SJSA1 (cell line): ENCODE results near the gene RNF126. TPM values are rescaled to one million over a fixed set of nuclear protein-coding genes. Genes with fewer than 3 reads are reported as not detected.
A peak's percentile ranks its signal among the peaks of the same experiment; 100 is the strongest.
"Not testable (repeated sequence)": the region's sequence is repeated elsewhere in the genome, so short reads cannot be mapped to it uniquely, and the experiment has no call there.

ENCODE experiments used
- DNase-seq, 2 experiments: peaks; one replicate each; pipeline ENCODE4 v3.0.0-alpha.2; 2015 to 2020; ENCODE audit warnings: low spot score in 2 of 2, low read depth in 1 of 2
- H3K27ac ChIP-seq: fragments of 250-450 bp; sonication (Bioruptor Pico); 2 replicates; pipeline ENCODE4 v1.5.1; 2020; ENCODE audit warnings: mild to moderate bottlenecking, moderate library complexity
- H3K27me3 ChIP-seq: fragments of 250-450 bp; sonication (Bioruptor Pico); replicated peaks from 2 replicates; pipeline ENCODE4 v1.5.1; 2020; ENCODE audit warnings: mild to moderate bottlenecking, moderate library complexity
- H3K36me3 ChIP-seq: fragments of 250-450 bp; sonication (Bioruptor Pico); 2 replicates; pipeline ENCODE4 v1.5.1; 2020; ENCODE audit warnings: mild to moderate bottlenecking
- H3K4me1 ChIP-seq: fragments of 250-450 bp; sonication (Bioruptor Pico); replicated peaks from 2 replicates; pipeline ENCODE4 v1.6.1; 2021; ENCODE audit warnings: mild to moderate bottlenecking
- H3K4me3 ChIP-seq: fragments of 250-450 bp; sonication (Bioruptor Pico); 2 replicates; pipeline ENCODE4 v1.5.1; 2020; ENCODE audit warnings: mild to moderate bottlenecking
- H3K9me3 ChIP-seq: fragments of 250-450 bp; sonication (Bioruptor Pico); replicated peaks from 2 replicates; pipeline ENCODE4 v1.5.1; 2020; ENCODE audit warnings: mild to moderate bottlenecking
- total RNA-seq: library from RNA; depleted of rRNA; stranded (reverse); fragments of >200 nt; shearing (Covaris generic); gene quantifications from 2 replicates; pipeline ENCODE4 v1.2.3, GENCODE V29; 2014; rRNA removed

The RNF126 gene
- total RNA-seq = 55.9 and 79.3 TPM in 2 replicates

GRCh38 chr19:662962-663681 lies at the start of gene RNF126:
TSS of gene RNF126 (minus strand) at chr19:663214. CDS start at chr19:663121, 93 bp downstream.
- peak within 1 kb of the TSS; percentile 100 for H3K4me3 ChIP-seq
- H3K27me3 ChIP-seq = no peaks in the 10 kb centered on the region
- peak; percentile 83 to 91 for DNase-seq
- H3K36me3 ChIP-seq = peaks cover 44% of the 10 kb centered on the region
- peaks cover 31% of the 10 kb centered on the region for H3K4me1 ChIP-seq
- peak within 1 kb of the TSS; percentile 81 for H3K27ac ChIP-seq
- peaks cover 3% of the 10 kb centered on the region; the same call in 1 of the 2 replicates for H3K9me3 ChIP-seq

GRCh38 chr19:711254-711653 lies 48.2 kb upstream of the RNF126 start:
- no peak overlapping the region for H3K4me3 ChIP-seq
- no peak for DNase-seq
- no peak overlapping the region for H3K27ac ChIP-seq
- H3K36me3 ChIP-seq = no peaks in the 10 kb centered on the region
- no peaks in the 10 kb centered on the region for H3K4me1 ChIP-seq
- H3K9me3 ChIP-seq = 0 out of 2 replicates have a peak, but pooled peaks cover 3% of the 10 kb centered on the region
- H3K27me3 ChIP-seq = peaks cover 36% of the 10 kb centered on the region

GRCh38 chr19:710767-711166 lies 47.8 kb upstream of the RNF126 start:
- H3K27me3 ChIP-seq = peaks cover 36% of the 10 kb centered on the region
- DNase-seq = no peak
- 0 out of 2 replicates have a peak, but pooled peaks cover 1% of the 10 kb centered on the region for H3K9me3 ChIP-seq
- H3K36me3 ChIP-seq = no peaks in the 10 kb centered on the region
- no peaks in the 10 kb centered on the region for H3K4me1 ChIP-seq
- no peak overlapping the region for H3K4me3 ChIP-seq
- no peak overlapping the region for H3K27ac ChIP-seq

GRCh38 chr19:709965-710571 lies 47.1 kb upstream of the RNF126 start:
- Histone ChIP-seq H3K9me3 (no peaks in the 10 kb centered on the region), H3K4me1 (no peaks in the 10 kb centered on the region), H3K27ac (no peak overlapping the region), H3K36me3 (no peaks in the 10 kb centered on the region), H3K27me3 (peaks cover 36% of the 10 kb centered on the region), H3K4me3 (no peak overlapping the region)
- DNase-seq = no peak

GRCh38 chr19:709196-709964 lies 46.4 kb upstream of the RNF126 start:
- H3K27me3 ChIP-seq = peaks cover 36% of the 10 kb centered on the region
- no peak for DNase-seq
- H3K4me1 ChIP-seq = no peaks in the 10 kb centered on the region
- H3K9me3 ChIP-seq = no peaks in the 10 kb centered on the region
- H3K36me3 ChIP-seq = no peaks in the 10 kb centered on the region
- no peak overlapping the region for H3K27ac ChIP-seq
- H3K4me3 ChIP-seq = no peak overlapping the region

- Histone ChIP-seq H3K4me3 (no peak within 1 kb of the TSS), H3K27ac (no peak within 1 kb of the TSS), H3K9me3 (no peaks in the 10 kb centered on the region), H3K27me3 (peaks cover 36% of the 10 kb centered on the region), H3K4me1 (no peaks in the 10 kb centered on the region), H3K36me3 (no peaks in the 10 kb centered on the region)
- no peak for DNase-seq
Measured at GRCh38 chr19:708154-709143, 45.4 kb upstream of the RNF126 start, which contains the start of gene PALM. TSS of gene PALM (plus strand) at chr19:708935. CDS start at chr19:709147, 212 bp downstream.

GRCh38 chr19:704447-704741 lies 41.4 kb upstream of the RNF126 start:
- Histone ChIP-seq H3K27me3 (peaks cover 10% of the 10 kb centered on the region), H3K27ac (no peak overlapping the region), H3K36me3 (no peaks in the 10 kb centered on the region), H3K9me3 (no peaks in the 10 kb centered on the region), H3K4me1 (no peaks in the 10 kb centered on the region), H3K4me3 (no peak overlapping the region)
- no peak for DNase-seq

- Histone ChIP-seq H3K27me3 (peaks cover 6% of the 10 kb centered on the region; the same call in 1 of the 2 replicates), H3K9me3 (no peaks in the 10 kb centered on the region), H3K4me3 (no peak overlapping the region), H3K27ac (no peak overlapping the region), H3K36me3 (no peaks in the 10 kb centered on the region), H3K4me1 (no peaks in the 10 kb centered on the region)
- DNase-seq = peak in 1 of 2 experiments; percentile 64
Measured at GRCh38 chr19:703651-704446, 40.8 kb upstream of the RNF126 start.

- Histone ChIP-seq H3K4me1 (no peaks in the 10 kb centered on the region), H3K9me3 (no peaks in the 10 kb centered on the region), H3K4me3 (no peak overlapping the region), H3K36me3 (no peaks in the 10 kb centered on the region), H3K27me3 (peaks cover 4% of the 10 kb centered on the region; the same call in 1 of the 2 replicates), H3K27ac (no peak overlapping the region)
- DNase-seq = no peak
Measured at GRCh38 chr19:703329-703650, 40.3 kb upstream of the RNF126 start.

- not testable (repeated sequence) for DNase-seq, H3K27ac ChIP-seq, H3K36me3 ChIP-seq, H3K4me3 ChIP-seq, H3K27me3 ChIP-seq, H3K4me1 ChIP-seq, H3K9me3 ChIP-seq
Measured at GRCh38 chr19:702847-703246, 39.8 kb upstream of the RNF126 start.

- H3K36me3 ChIP-seq, DNase-seq, H3K4me3 ChIP-seq: not testable (repeated sequence)
Measured at GRCh38 chr19:699885-700284, 36.9 kb upstream of the RNF126 start.

GRCh38 chr19:698529-698928 lies 35.5 kb upstream of the RNF126 start:
- DNase-seq, H3K27ac ChIP-seq, H3K4me3 ChIP-seq, H3K4me1 ChIP-seq, H3K36me3 ChIP-seq, H3K9me3 ChIP-seq: not testable (repeated sequence)
- peaks cover 14% of the 10 kb centered on the region for H3K27me3 ChIP-seq

More at GRCh38 chr19:699885-700284, 36.9 kb upstream of the RNF126 start:
- H3K27ac ChIP-seq, H3K4me1 ChIP-seq, H3K9me3 ChIP-seq, H3K27me3 ChIP-seq: not testable (repeated sequence)
